GM10266 (cell line): Measurements from ENCODE around the gene TMEM132D.

Experiments used
- DNase-seq: peaks from one replicate; pipeline ENCODE4 v3.0.0; 2012; ENCODE audit errors: extremely low spot score
- CTCF ChIP-seq: IDR thresholded peaks from 2 replicates; pipeline ENCODE4 v1.5.1; 2012; ENCODE audit warnings: mild to moderate bottlenecking, low read depth; ENCODE audit not compliant: control insufficient read depth, insufficient read depth; ENCODE audit errors: missing control alignments

TMEM132D gene

DNA sequence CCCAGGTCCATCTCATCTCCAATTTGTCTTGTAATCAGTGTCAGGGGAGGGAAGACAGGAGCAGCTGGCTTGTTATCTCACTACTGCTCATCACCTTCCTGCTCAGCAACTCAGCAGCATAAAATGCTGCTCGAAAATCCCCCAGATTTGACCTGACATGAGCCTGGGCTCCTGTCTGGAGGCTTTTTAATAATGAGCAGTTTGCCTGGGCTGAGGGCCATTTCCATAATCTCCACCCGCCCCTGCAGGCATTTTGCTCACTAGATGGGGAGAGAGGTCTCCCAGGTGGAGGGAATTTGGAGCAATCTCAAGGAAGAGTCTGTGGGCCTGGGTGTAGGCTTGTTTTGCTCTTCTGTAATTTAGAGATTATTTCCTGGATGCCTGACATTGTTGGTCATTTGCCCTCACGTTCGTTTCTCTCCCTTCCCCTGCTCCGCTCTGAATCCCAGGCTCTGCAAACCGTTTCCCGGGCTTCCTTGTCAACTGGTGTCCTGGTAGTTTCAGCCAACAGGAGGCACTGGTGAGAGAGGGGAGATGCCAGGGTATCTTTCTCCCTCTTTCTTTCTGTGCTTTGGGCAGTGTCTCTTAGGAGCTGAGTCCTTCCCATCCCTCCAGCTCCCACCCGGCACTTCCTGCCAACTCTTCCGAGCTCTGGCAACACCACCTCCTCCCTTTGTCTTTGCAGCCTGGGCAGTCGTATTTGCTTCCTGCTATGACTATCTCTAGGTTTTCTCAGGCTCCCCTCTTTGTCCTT is 751.3 kb downstream of the TMEM132D start:
- no peak for TF ChIP-seq CTCF
- no peak for DNase-seq

- no peak for TF ChIP-seq CTCF
- no peak for DNase-seq
Observed at GRCh38 chr12:129150721-129151120, 753.1 kb downstream of the TMEM132D start.

GRCh38 chr12:129145381-129145780 is 758.4 kb downstream of the TMEM132D start:
- DNase-seq: no peak
- no peak for TF ChIP-seq CTCF

DNA sequence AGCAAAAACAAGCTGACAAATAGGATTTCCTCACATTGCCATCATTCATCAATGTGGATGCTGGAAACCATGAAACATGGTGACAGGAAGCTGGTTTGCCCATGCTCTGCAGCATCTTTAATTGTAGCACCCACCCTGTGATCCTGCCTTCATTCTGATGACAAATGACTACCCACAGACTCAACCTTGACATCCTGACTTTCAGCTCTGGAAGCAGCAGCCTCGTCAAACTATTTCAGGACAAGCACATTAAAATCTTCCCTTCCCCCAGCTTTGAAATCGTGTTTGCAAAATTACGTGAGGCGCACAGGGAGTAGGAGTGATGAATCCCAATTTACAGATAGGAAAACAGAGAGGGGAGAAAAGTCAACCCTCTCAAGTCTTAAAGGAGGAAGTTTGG is 765.0 kb downstream of the TMEM132D start:
- no peak for DNase-seq
- no peak for TF ChIP-seq CTCF

DNA sequence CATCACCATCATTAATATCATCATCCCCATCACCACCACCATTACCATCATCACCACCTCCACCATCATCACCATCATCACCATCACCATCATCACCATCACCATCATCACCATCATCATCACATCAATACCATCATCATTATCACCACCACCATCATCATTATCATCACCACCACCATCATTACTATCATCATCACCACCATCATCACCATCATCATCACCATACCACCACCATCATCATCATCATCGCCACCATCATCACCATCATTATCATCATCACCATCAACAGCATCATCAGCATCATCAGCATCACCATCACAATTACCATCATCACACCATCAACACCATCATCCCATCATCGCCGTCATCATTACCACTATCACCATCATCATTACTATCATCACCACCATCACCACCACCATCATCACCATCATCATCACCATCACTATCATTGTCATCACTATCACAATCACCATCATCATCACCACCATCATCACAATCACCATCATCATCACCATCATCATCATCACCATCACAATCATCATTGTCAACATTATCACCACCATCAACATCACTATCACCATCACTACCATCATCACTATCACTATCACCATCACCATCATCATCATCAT is 767.0 kb downstream of the TMEM132D start:
- no peak for DNase-seq
- TF ChIP-seq CTCF: no peak

DNA sequence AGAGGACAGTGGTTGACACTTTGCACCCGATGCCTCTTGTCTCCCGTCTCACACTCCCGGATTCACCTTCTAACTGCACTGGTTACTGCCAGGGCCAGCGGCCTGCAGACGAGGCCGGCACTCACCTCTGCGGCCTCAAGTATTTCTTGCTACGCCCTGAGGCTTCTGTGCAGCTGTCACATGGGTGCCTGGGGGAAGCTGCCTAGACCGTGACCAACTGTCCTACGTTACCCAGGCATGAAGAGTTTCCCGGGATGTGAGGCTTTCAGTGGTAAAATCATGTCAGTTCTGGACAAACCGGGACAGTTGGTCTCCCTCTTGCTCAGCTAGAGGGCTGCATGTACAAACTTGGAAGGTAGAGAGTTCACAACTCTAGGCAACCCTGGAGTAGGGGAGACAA is 776.1 kb downstream of the TMEM132D start:
- no peak for TF ChIP-seq CTCF
- DNase-seq: no peak

DNA sequence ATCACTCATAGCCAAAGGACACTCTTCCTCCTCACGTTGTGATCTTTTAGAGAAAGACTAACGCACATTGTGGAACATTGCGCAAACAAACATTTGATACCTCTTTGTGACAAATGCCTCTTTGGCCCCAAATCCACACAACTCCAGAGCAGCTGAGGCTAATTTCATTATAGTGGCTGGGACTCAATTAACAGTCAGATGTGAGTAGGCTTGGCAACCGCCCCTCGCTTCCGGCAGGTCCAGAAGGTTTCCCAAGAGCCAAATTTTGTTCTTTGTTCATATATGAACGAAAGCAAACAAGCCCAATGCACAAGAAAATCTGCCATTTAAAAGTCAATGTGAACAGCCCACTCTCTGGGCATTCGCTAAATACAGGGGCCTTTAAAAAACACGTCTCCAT is 776.6 kb downstream of the TMEM132D start:
- TF ChIP-seq CTCF: no peak
- no peak for DNase-seq
